ENCODE measurements around the gene TRPV5. TPM values are rescaled to one million over a fixed set of nuclear protein-coding genes. Genes with fewer than 3 reads are reported as not detected.
A peak's percentile ranks its signal among the peaks of the same experiment; 100 is the strongest.

The TRPV5 gene
- total RNA-seq, 6 experiments from 2014 or later = not detected

DNA sequence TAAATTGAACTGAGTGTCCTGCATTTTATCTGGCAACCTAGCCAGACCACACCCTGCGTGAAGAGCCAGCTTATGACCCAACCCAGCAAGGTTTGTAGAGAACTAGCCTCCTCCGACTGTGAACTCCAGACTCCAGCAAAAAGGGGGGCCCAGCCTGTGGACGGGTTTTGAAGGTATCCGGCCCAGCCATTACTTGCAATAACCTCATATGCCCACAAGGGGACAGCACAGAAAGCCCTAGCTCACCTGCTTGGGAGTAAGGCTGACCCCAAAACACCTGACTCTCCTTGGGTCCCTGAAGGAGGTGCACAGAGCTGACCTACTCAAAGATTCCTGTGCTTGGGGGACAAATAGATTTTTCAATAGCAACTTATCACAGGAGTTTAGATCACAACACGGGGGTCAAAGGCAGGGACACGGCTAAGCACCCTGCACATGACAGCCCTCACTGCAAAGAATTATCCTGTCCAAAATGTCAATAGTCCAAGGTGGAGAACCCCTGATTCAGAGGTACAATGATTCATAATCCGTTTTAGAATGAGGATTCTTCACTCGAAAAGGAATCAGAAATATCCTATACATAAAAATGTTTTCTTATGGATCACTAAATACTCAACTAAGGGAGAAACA is 52.6 kb downstream of the TRPV5 start:
- Mint-ChIP-seq H3K36me3 (ENCODE audit: low read depth) (no peaks in the 10 kb centered on the region), H3K27me3 (ENCODE audit: insufficient read depth) (peaks cover 30% of the 10 kb centered on the region), H3K9me3 (no peaks in the 10 kb centered on the region), H3K27ac (no peak overlapping the region), H3K4me1 (ENCODE audit: low read depth) (no peaks in the 10 kb centered on the region), H3K4me3 (no peak overlapping the region)
- DNase-seq = peak; percentile 6
- TF ChIP-seq, protein P1, sequence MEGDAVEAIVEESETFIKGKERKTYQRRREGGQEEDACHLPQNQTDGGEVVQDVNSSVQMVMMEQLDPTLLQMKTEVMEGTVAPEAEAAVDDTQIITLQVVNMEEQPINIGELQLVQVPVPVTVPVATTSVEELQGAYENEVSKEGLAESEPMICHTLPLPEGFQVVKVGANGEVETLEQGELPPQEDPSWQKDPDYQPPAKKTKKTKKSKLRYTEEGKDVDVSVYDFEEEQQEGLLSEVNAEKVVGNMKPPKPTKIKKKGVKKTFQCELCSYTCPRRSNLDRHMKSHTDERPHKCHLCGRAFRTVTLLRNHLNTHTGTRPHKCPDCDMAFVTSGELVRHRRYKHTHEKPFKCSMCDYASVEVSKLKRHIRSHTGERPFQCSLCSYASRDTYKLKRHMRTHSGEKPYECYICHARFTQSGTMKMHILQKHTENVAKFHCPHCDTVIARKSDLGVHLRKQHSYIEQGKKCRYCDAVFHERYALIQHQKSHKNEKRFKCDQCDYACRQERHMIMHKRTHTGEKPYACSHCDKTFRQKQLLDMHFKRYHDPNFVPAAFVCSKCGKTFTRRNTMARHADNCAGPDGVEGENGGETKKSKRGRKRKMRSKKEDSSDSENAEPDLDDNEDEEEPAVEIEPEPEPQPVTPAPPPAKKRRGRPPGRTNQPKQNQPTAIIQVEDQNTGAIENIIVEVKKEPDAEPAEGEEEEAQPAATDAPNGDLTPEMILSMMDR (IDR thresholded peaks at IDR 0.05) = peak; percentile 85

DNA sequence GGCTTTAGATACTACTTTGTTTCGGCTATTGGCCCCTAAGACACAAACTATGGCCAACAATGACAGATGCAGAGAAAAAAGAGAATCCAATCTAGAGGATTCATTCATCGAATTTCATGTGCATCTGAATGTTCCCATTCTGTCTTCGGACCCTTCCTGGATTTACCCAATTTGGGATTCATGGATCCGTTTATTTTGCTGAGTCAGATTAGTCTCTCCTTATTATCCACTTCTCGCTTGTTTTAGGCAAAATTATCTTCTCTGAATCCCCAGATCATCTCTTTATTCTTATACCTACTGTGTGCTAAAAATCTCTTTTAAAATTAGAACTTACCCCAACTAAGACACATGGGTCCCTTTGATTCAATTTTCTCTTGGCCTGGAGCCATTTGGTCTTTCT is 54.5 kb downstream of the TRPV5 start:
- TF ChIP-seq, protein P1 (IDR thresholded peaks at IDR 0.05) = no peak
- no peaks in the 10 kb centered on the region for H3K4me1 Mint-ChIP-seq (ENCODE audit: low read depth)
- no peaks in the 10 kb centered on the region for H3K9me3 Mint-ChIP-seq
- H3K36me3 Mint-ChIP-seq (ENCODE audit: low read depth) = no peaks in the 10 kb centered on the region
- no peak for DNase-seq
- H3K4me3 Mint-ChIP-seq = no peak overlapping the region
- H3K27ac Mint-ChIP-seq = no peak overlapping the region
- peaks cover 34% of the 10 kb centered on the region for H3K27me3 Mint-ChIP-seq (ENCODE audit: insufficient read depth)

DNA sequence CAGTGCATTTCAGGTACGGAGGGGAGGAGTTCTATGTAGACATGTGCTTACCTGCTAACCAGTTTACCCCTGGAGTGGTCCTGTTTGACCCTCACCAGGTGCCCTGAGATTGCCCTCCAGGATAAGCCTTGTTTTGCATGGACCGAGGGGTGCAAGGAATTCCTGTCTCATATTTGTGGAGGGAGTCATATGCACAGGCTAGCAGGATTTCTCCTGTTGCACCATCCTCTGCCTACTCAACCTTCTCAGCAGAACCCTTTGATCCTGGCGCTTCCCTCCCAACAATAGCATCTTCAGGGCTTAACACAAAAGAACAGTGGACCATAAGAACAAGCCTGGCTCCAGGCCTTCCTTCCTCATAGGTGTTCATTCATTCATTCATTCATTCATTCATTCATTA is 55.2 kb downstream of the TRPV5 start:
- DNase-seq = no peak
- TF ChIP-seq, protein P1 (IDR thresholded peaks at IDR 0.05) = no peak
- peaks cover 32% of the 10 kb centered on the region for H3K27me3 Mint-ChIP-seq (ENCODE audit: insufficient read depth)
- H3K9me3 Mint-ChIP-seq = no peaks in the 10 kb centered on the region
- H3K27ac Mint-ChIP-seq = no peak overlapping the region
- H3K4me3 Mint-ChIP-seq = no peak overlapping the region
- H3K4me1 Mint-ChIP-seq (ENCODE audit: low read depth) = no peaks in the 10 kb centered on the region
- no peaks in the 10 kb centered on the region for H3K36me3 Mint-ChIP-seq (ENCODE audit: low read depth)

DNA sequence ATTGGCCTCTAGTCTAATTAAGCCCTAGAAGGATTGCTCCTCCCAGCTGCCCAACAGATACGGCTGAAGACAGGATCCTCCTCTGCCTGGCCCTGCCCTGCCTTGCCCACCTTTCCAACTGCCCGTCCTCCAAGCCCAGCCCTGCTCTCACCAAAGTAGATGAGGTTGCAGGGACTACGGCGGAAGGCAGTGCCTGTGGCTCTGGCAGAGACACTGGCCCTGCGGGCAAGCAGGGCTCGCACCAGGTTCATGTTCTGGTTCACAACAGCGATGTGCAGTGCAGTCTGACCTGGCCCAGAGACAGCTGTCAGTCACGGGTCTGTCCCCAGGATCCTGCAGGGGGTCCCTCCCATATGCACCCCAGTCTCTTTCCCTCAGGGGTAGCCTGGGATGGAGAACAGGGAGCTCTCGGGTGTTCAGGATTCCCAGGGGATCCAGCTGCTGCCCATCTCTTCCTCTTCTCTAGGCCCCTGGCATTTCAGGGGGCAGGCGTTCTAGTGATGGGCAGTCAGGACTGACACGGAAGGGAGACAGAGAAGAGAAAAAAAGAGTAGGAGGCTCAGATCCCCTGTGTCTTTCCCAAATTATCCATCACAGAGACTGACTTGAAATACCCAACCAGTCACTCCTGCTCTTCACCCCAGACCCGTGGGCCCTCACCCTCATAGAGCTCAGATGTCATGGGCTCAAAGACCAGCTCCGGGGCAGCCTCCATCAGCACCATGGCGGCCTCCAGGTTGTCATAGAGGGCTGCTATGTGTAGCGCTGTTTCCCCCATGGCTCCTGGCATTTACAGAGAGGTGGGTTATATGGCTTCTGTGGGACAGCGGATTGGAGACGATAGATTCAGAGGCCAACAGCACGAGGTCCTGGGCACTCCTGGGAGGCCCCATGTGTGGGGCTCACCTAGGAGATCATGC is 56.3 kb downstream of the TRPV5 start:
- DNase-seq = no peak
- no peak overlapping the region for H3K4me3 Mint-ChIP-seq
- H3K4me1 Mint-ChIP-seq (ENCODE audit: low read depth) = no peaks in the 10 kb centered on the region
- no peaks in the 10 kb centered on the region for H3K9me3 Mint-ChIP-seq
- TF ChIP-seq, protein P1 (IDR thresholded peaks at IDR 0.05) = no peak
- H3K27ac Mint-ChIP-seq = no peak overlapping the region
- peaks cover 24% of the 10 kb centered on the region for H3K27me3 Mint-ChIP-seq (ENCODE audit: insufficient read depth)
- no peaks in the 10 kb centered on the region for H3K36me3 Mint-ChIP-seq (ENCODE audit: low read depth)

DNA sequence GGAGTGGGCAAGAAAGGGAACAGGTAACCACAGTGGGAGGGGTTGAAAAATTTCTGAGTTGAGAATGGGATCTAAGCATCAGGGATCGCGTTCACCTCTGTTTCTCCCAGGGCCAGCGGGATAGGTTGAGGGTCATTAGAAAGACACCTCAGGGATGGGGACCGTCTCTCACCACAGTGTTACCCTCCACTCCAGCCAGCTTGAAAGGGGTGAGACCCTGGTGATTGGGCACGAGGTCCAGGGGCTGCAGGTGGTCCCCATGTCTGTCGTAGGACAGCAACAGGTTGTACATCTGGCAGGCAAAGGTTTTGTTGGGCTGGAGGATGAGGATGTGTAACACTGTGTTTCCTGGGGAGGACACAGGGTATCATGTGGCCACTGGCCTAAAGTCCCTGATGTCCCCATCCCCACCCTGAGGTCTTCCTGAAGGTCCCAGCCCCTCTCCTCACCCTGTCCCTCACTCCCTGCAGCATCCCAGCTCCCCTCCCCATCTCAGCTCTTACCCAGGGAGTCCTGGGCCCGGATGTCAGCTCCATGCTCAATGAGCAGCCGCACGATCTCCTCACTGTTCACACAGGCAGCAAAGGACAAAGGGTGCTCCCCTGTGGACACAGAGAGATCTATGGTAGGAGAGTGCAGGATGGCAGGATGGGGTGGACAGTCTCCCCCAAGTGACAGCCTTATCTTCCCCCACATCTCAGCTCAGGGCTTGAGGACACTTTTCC is 57.1 kb downstream of the TRPV5 start:
- H3K4me1 Mint-ChIP-seq (ENCODE audit: low read depth) = no peaks in the 10 kb centered on the region
- no peak overlapping the region for H3K27ac Mint-ChIP-seq
- TF ChIP-seq, protein P1 (IDR thresholded peaks at IDR 0.05) = no peak
- H3K36me3 Mint-ChIP-seq (ENCODE audit: low read depth) = no peaks in the 10 kb centered on the region
- no peaks in the 10 kb centered on the region for H3K9me3 Mint-ChIP-seq
- H3K4me3 Mint-ChIP-seq = no peak overlapping the region
- DNase-seq = no peak
- H3K27me3 Mint-ChIP-seq (ENCODE audit: insufficient read depth) = peaks cover 24% of the 10 kb centered on the region
